Cardiac muscle cell (in vitro differentiated cells and primary cell): ENCODE results near the gene KASH5. TPM values are rescaled to one million over a fixed set of nuclear protein-coding genes. Genes with fewer than 3 reads are reported as not detected.
"Not testable (repeated sequence)": the region's sequence is repeated elsewhere in the genome, so short reads cannot be mapped to it uniquely, and the experiment has no call there.

ENCODE experiments used
- DNase-seq, 2 donors: peaks; one replicate each; pipeline versions ENCODE4 v3.0.0 to v3.0.0-alpha.2; 2010 to 2017; ENCODE audit warnings: low read depth in 1 of 2, low spot score in 1 of 2
- H3K27ac ChIP-seq: fragments of 200-600 bp; sonication (generic); 2 replicates; pipeline ENCODE4 v1.5.1; 2016
- H3K27me3 ChIP-seq: fragments of 200-600 bp; sonication (generic); 2 replicates; pipeline ENCODE4 v1.6.0; 2016; ENCODE audit warnings: control low read depth
- H3K36me3 ChIP-seq: fragments of 200-600 bp; sonication (generic); 2 replicates; pipeline ENCODE4 v1.5.1; 2016; ENCODE audit warnings: control low read depth
- H3K4me1 ChIP-seq: fragments of 200-600 bp; sonication (generic); 2 replicates; pipeline ENCODE4 v1.8.1; 2017; ENCODE audit warnings: low read depth, mild to moderate bottlenecking, mixed run types
- H3K4me3 ChIP-seq: fragments of 200-600 bp; sonication (generic); 2 replicates; pipeline ENCODE4 v1.5.1; 2016; ENCODE audit warnings: mild to moderate bottlenecking
- H3K9me3 ChIP-seq: fragments of 200-600 bp; sonication (generic); 2 replicates; pipeline ENCODE4 v1.5.1; 2017; ENCODE audit warnings: low read depth, mild to moderate bottlenecking, control low read depth
- polyA plus RNA-seq: library from polyadenylated mRNA; unstranded; fragments of >200 nt; fragmentation: Nextera tagmentation; extraction: Ambion mirVana; gene quantifications from 2 replicates; pipeline ENCODE4 v1.2.1, GENCODE V29; 2016
- total RNA-seq: library from RNA; depleted of rRNA; stranded (reverse); fragments of >200 nt; gene quantifications from 2 replicates; pipeline ENCODE4 v1.2.3, GENCODE V29; 2016
- TF ChIP-seq, protein P1 (sequence below): IDR thresholded peaks from 2 replicates; pipeline ENCODE4 v1.5.1; 2012; ENCODE audit warnings: low read depth, mild to moderate bottlenecking, low read length

Gene KASH5
- total and polyA plus RNA-seq, 2 experiments from 2014 or later, result 0.27 TPM; not detected in 1

DNA sequence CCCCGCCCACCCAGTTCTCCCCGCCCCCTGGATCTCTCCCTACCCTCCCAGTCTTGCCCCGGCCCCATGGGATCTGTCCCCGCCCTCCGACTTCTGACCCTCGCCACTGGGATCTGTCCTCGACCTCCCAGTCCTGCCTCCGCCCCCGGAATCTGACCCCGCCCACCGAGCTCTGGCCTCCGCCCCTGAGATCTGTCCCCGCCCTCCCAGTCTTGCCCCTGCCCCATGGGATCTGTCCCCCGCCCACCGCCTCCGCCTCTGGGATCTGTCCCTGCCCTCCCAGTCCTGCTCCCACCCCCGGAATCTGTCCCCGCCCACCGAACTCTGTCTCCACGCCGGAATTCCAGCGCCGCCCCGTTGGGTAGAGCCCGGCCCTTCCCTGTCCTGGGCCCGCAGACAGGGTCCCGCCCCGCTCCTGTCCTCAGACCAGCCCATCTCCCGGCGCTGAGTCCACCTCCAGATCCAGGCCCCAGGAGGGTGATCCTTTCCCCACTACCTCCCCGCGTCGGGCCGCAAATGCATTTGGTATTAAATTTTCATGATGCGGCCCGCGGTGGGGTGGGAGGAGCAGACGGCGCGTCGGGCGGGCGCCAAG lies 54.8 kb downstream of the KASH5 start:
- Histone ChIP-seq H3K4me3 (peak overlapping the region; percentile 44), H3K9me3 (no peaks in the 10 kb centered on the region), H3K36me3 (no peaks in the 10 kb centered on the region), H3K27me3 (peaks cover 47% of the 10 kb centered on the region), H3K27ac (peak overlapping the region; percentile 51), H3K4me1 (no peaks in the 10 kb centered on the region)
- TF ChIP-seq, protein P1, sequence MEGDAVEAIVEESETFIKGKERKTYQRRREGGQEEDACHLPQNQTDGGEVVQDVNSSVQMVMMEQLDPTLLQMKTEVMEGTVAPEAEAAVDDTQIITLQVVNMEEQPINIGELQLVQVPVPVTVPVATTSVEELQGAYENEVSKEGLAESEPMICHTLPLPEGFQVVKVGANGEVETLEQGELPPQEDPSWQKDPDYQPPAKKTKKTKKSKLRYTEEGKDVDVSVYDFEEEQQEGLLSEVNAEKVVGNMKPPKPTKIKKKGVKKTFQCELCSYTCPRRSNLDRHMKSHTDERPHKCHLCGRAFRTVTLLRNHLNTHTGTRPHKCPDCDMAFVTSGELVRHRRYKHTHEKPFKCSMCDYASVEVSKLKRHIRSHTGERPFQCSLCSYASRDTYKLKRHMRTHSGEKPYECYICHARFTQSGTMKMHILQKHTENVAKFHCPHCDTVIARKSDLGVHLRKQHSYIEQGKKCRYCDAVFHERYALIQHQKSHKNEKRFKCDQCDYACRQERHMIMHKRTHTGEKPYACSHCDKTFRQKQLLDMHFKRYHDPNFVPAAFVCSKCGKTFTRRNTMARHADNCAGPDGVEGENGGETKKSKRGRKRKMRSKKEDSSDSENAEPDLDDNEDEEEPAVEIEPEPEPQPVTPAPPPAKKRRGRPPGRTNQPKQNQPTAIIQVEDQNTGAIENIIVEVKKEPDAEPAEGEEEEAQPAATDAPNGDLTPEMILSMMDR, result no peak
- DNase-seq, result peak; percentile 91 to 97

DNA sequence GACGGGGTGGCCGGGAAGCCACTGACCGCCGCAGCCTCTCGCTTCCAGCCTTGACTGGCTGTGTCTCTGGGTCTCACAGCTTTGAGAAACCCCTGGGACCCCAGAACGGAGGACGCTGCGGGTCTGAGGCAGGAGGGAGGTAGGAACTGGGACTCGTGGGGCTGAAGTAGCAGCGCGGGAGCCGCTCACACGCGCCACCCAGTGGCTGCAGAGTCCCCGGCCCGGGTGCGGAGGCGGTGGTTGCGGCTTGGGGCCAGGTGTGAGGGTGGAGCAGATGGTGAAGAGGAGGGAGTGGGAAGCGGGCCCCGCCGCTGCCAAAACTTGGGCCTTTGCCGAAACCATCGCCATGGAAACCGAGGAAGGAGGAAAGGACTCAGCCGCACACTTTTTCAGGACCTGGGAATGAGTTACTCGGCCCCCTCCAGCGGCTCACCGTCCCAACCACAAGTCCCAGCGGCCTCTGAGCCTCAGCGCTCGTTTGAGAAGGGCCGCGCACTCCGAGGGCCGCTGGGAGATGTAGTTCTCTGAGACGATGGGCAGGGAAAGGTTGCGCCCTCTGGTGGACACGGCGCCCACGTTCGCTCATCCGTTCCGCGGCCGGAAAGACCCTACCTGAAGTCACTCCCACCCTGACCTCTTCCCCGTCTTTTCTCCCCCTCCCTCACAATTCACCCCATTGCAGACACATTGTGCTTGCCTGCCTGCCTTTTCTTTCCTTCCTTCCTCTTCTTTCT lies 55.5 kb downstream of the KASH5 start:
- H3K9me3 ChIP-seq, result no peaks in the 10 kb centered on the region
- H3K4me1 ChIP-seq, result no peaks in the 10 kb centered on the region
- peaks cover 40% of the 10 kb centered on the region for H3K27me3 ChIP-seq
- peak overlapping the region; percentile 44 for H3K4me3 ChIP-seq
- H3K36me3 ChIP-seq, result no peaks in the 10 kb centered on the region
- peak; percentile 97 for DNase-seq
- TF ChIP-seq, protein P1, result peak; percentile 76
- H3K27ac ChIP-seq, result peak overlapping the region; percentile 51

DNA sequence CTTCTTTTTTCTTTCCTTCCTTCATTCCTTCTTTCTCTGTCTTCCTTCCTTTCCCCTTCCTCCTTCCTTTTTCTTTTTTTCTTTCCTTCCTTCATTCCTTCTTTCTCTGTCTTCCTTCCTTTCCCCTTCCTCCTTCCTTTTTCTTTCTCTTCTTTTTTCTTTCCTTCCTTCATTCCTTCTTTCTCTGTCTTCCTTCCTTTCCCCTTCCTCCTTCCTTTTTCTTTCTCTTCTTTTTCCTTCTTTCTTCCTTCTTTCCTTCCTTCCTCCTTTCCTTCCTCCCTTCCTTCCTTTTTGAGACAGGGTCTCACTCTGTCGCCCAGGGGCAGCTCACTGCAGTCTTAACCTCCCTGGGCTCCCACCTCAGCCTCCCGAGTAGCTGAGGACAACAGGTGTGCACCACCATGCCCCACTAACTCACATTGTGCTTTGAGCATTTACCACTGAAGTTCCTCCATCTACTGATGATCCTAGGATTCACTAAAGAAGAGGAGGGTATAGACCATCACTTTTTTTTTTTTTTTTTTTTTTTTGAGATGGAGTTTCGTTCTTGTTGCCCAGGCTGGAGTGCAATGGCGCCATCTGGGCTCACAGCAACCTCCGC lies 56.2 kb downstream of the KASH5 start:
- not testable (repeated sequence) for DNase-seq, H3K9me3 ChIP-seq, H3K36me3 ChIP-seq, H3K4me1 ChIP-seq, H3K4me3 ChIP-seq, H3K27ac ChIP-seq
- H3K27me3 ChIP-seq, result peaks cover 33% of the 10 kb centered on the region

DNA sequence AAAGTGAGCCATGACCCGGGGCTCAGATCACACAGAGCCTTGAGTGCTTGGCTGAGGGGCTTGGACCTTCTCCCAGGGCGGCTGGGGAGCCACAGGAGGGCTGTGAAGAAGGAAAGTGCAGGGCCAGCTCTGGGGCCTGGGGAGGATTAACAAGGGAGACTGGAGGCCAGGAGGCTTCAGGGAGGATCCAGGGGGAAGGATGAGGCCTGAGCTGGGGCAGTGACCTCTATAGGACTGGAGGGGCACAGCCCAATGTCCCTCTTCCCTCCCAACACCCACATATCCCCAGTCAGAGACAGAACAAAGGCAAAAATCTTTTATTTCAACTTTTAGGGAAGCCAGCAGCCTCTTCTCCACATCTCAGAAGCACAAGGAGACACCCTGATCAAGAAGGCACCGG lies 57.9 kb downstream of the KASH5 start:
- TF ChIP-seq, protein P1, result no peak
- DNase-seq, result no peak
- H3K4me1 ChIP-seq, result no peaks in the 10 kb centered on the region

DNA sequence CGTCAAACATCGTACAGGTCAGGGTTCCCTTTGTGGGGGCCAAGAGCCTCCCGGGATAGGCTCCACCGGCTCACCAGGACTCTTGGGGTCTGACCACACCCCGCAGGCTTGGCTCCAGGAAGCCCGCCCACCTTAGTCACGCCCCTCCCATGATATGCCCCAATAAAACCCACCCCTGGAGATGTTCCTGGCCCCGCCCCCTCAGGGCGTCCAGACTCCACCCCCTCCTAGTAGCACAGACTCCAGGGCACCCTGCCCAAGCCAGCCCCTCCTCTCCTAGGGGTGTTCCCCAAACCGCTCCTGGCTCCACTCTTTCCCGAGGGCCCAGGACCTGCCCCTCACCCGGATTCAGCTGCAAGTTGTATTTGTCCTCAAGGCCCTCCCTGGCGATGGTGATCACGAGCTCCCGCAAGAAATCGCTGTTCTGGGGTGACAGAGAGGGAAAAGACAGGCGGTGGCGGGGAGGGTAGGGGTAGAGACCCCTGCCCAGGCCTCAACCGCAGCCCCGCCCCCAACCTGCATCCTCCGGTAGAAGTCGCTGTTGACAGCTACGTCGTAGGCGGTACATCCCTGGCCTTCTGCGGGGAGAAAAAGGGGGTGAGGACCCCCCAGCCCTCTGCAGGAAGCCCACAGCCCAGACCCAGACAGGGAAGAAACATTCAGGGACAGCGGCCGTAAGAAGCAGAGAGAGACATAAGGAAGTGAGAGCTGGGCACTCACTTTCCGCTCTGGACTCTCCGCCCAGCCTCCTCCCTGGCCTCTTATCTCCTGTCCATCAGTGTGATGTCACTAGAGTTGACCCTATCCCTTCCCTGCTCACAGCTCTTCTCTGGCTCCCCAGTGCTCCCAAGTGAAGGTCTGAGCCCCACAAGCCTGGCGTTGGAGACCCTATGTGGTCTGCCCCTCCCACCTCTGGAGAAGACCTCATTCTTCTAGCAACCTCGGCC lies 59.7 kb downstream of the KASH5 start:
- H3K9me3 ChIP-seq, result no peaks in the 10 kb centered on the region
- H3K27ac ChIP-seq, result peak overlapping the region; percentile 46
- H3K4me3 ChIP-seq, result no peak overlapping the region
- peak in 1 of 2 donors; percentile 42 for DNase-seq
- H3K36me3 ChIP-seq, result no peaks in the 10 kb centered on the region
- TF ChIP-seq, protein P1, result no peak
- no peaks in the 10 kb centered on the region for H3K4me1 ChIP-seq
- no peaks in the 10 kb centered on the region for H3K27me3 ChIP-seq

More for the DNA sequence above, 57.9 kb downstream of the KASH5 start:
- no peak overlapping the region for H3K4me3 ChIP-seq
- peak overlapping the region; percentile 34 for H3K27ac ChIP-seq
- no peaks in the 10 kb centered on the region for H3K9me3 ChIP-seq
- peaks cover 16% of the 10 kb centered on the region for H3K27me3 ChIP-seq
- H3K36me3 ChIP-seq, result no peaks in the 10 kb centered on the region
